HG03064 (cell line): ENCODE measurements around the gene TBX15.

Source experiments
- ATAC-seq: cut with Tn5 transposase; IDR thresholded peaks from one replicate; pipeline ENCODE4 v1.9.1; 2021; ENCODE audit warnings: low read depth; ENCODE audit not compliant: unreplicated experiment

Gene TBX15

GRCh38 chr1:118988186-118989005 lies at the start of gene TBX15:
TBX15 (minus strand) TSS chr1:118988343; CDS start chr1:118987795, 548 bp downstream.
- ATAC-seq = no peak

- ATAC-seq = no peak
Measured at GRCh38 chr1:119034359-119034758, 46.2 kb upstream of the TBX15 start.

GRCh38 chr1:119032986-119033385 lies 44.8 kb upstream of the TBX15 start:
- no peak for ATAC-seq

DNA sequence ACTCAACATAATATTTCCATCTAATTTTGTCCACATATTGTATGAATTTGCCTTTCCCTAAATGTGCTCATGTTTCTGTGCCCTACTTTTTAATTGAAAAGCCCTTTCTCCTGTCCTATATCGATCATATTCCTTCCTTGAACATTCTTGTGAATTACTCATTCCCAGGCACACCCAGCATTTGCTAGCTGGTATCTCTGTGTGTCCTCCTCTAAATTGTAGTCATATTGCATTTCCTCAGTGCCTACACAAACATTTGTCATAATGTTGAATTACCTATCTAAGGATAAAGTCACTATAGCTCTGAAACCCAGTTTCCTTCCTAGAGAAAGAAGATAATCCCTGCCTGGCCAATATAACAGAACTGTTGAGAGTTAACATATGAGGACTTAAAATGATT lies 39.6 kb upstream of the TBX15 start:
- ATAC-seq = no peak

DNA sequence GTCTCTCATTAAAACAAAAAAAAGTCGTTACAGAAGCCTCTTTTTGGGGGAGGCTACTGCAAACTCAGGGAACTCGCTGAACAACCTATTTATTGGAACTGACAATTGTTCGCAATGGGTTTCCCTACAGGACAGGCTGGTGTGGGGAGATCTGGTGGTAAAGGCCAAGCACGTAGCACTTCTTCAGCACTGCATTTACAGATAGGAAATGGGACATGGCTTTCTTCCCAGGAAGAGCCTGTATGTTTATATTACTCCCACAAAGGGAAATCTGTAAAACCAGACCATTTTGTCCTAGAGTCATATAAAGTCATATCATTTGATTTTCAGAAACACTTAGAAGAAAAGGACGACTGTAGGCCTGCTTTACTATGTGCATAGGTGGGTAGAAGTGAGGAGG lies 38.8 kb upstream of the TBX15 start:
- no peak for ATAC-seq

- ATAC-seq = no peak
Measured at GRCh38 chr1:119015547-119015946, 27.4 kb upstream of the TBX15 start.

DNA sequence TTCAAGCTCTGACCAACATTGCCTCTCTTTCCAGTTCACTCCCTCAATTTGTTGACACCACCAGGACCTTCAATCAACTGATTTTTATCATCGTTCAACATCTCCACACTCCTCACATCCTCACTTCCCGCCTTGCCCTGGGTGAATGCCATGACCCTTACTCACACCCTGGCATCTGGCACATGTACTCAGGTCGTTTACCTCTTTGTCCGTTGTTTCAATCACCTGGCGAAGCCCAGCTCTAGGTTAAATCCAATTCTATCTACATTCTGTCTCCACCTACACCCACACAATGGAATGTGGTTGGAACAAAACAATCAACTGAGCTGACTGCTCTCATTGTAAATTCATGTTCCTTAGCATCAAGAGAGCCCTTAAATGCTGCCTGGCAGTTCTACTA lies 24.2 kb upstream of the TBX15 start:
- ATAC-seq = no peak

GRCh38 chr1:119011706-119012105 lies 23.6 kb upstream of the TBX15 start:
- ATAC-seq = no peak

DNA sequence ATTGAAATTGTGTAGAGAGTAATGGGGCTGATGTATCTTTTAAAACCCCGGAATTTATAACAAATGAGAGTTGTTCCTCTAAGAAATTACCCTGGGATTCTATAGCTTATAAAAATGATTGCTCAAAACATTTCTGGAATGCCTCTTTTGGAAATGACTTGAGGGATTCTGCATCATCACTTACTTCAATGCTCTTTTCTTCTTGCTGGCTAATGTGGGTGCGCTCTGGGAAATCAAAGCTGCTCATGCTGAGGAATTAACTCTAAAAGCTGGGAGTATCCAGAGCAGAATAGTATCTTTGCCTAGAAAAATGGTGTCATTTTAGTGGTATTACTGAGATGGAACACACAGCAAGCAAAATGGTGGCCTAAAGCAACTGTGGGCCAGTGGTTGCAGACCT lies 23.0 kb upstream of the TBX15 start:
- ATAC-seq = no peak

DNA sequence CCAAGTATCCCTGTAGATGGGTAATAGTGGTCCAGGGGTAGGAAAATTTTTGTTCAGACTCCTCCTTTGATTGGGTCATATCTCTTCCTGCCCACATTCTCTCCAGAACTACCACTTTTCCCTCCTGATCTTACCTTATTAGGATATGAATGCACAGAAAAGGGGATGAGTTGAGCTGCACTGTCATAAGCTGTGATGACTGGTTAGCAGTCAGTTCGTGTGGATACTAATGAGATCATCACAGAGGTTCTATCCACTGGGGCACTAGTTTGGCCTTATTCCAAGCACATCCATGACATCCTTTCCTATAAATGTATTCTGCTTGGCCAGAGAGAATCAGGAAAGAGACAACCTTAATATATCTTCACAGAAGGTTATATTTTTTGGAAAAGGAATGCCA lies 22.1 kb upstream of the TBX15 start:
- no peak for ATAC-seq

GRCh38 chr1:119009312-119009655 lies 21.1 kb upstream of the TBX15 start:
- ATAC-seq = no peak

DNA sequence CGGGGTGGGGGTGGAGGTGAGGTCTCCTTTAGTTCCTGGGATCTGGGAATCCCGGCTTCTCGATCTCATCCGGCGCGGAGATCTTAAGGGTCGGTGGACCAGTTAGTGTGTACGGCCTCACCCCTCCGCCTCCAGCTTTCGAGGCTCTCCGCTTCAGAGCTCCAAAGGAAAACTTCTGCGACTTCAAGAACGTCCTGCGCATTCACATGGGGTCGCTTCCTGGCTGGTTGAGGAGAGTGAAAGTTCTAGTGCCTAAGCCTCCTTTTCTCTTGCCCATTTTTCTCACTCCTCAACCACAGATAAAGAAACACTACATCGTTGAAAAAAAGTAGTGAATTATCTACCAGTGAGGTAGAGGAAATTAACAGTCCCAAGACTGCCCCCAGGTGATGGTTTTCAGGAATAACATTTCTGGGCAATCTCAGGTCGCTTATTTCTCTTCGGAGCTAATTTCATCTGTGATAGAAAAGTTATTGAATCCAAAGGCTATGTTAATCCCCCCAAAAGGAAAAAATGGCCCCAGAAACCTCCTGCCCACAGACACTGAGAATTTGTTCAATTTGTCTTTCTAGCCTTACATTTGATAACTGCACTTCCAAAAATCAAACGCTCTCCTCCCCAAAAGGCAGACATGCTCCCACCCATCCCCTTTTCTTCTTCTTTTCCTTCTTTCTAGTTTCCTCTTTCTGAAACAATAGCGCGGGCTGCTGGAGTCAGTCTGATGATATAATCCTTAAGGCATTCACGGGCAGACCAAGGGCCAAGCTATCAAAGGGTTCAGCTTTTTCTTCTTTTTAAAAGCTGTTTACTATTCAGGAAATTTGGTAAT lies 20.6 kb upstream of the TBX15 start:
- no peak for ATAC-seq

- no peak for ATAC-seq
Measured at GRCh38 chr1:119007670-119008482, 19.7 kb upstream of the TBX15 start.

DNA sequence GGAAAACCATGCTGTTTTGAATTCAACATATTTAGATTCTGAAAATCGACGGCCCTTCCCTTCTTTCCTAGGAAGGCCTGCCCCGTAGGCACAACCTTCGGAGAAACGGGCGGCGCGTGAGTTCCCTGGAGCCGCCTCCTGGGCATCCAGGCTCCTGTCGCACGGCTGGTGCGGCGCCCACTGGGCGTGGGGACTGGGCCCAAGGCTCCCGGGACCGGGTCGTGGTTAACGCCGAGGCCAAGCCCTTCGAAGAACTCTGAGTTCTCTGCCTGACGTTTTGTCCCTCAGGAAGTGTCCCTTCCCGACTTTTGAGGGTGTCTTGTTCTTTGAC lies 19.2 kb upstream of the TBX15 start:
- ATAC-seq = no peak

DNA sequence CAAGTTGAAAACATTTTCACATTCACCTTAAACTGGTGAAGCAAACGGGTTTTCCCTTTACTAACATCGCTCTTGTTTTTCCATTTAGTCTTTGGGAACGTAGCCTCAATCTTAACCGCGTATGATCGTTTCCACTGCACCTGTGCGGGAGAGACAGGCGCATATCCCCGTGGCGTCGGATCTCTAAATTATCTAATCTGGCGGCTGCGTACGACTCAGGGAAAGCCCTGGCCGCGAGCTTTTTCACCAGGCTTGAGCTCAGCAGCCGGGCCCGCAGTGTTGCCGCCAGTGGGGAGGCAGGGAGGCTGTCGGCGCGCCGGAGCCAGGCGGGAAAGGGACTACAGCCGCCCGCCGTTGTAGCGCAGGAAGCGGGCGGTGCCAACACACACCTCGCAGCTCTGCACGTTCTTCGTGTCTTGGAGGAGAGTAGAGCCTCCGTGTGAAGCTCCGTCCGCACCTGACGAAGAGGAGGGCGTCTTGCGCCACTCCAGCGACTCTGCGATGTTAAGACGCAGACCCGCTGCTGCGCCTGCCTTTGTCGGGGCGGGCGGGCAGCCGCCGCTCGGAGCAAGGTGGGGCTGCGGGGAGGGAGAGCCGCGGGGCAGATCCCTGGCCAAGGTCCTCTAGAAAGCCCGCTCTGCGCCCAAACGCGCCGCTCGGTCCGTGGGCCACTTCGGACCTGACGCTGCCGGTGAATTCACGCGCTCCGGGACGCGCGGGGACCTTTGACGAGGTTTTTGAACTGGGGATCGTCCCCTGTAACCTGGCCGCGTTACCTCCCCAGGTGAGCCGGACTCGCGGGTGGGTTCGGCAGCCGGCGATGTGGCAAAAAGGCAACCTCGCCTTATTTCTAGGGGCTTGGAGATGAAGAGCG lies 18.5 kb upstream of the TBX15 start:
- no peak for ATAC-seq

- no peak for ATAC-seq
Measured at GRCh38 chr1:119005724-119006405, 17.7 kb upstream of the TBX15 start.

DNA sequence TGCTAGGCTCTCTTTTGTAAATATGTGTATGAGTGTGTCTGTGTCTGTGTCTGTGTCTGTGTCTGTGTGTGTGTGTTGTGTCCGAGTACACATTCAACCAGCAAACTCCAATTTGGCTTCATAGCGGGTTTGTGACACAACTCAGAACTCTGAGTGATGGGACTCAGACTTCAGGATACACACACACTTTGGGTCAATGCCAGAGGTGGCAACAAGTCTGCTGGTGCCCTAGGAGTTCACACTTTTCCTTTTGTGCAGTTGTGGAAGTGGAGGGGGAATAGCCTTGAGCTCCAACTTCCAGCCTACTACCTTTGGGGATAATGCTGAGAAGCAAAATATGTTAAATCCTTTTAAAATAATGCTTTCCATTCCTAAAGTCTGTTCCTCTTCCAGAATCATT lies 16.6 kb upstream of the TBX15 start:
- no peak for ATAC-seq

- no peak for ATAC-seq
Measured at GRCh38 chr1:119004129-119004527, 16.0 kb upstream of the TBX15 start.

GRCh38 chr1:119003413-119004128 lies 15.4 kb upstream of the TBX15 start:
- ATAC-seq = no peak
